Femur (tissue), 1 donor: ENCODE data around the gene SORCS2.

ENCODE experiments used
- DNase-seq: peaks from one replicate; pipeline ENCODE4 v3.0.0-alpha.2; 2017

SORCS2 gene

GRCh38 chr4:7542781-7543180 lies 350.4 kb downstream of the SORCS2 start:
- no peak for DNase-seq

GRCh38 chr4:7546152-7546808 lies 353.9 kb downstream of the SORCS2 start:
- no peak for DNase-seq

DNA sequence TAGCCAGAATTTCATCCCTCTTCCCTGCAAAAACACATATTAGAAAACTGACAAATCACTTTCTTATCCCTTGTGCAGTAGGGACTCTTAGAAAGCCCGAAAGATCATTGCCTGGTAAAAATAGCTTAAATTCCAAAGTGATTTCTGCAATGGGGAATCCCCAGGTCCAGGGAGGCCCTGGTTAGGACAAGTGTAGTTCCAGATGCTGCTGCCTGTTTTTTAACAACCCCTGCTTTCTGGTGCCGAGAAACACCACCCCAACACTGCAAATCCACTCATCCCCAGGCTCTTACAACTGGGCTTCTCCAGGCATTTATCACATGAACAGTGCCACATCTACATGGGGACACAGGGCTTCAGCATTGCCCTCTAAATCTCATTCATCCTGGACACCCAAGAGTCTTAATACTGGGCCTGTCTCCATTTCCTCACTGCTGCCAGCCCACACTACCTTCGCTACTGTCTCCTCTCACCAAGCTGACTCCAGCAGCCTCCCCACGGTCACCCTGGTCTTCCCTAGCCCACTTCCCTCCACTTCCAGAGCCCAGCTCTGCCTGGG lies 354.6 kb downstream of the SORCS2 start:
- no peak for DNase-seq

GRCh38 chr4:7547368-7548040 lies 355.2 kb downstream of the SORCS2 start:
- DNase-seq: no peak

GRCh38 chr4:7549866-7550265 lies 357.5 kb downstream of the SORCS2 start:
- no peak for DNase-seq

DNA sequence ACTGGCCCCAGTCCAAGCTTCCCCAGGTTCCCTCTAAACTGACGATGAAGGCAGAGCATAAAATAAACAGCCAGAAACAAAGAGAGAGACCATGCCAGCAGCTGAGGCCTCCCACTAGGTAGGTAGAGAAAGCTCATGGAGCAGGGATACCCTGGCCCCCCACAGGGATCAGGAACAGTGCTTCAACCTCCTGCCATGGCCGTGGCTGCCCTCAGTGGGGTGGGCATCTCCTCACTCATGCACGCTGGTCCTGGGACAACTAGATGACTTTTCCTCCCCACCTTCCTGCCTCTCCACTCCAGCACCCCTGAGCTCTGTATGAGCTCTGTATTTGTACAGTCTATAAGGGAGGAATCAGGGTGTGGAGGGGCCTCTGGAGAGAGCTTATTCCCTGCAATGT lies 360.1 kb downstream of the SORCS2 start:
- no peak for DNase-seq

- DNase-seq: no peak
These were observed 360.9 kb downstream of the SORCS2 start for GRCh38 chr4:7553280-7553679.

DNA sequence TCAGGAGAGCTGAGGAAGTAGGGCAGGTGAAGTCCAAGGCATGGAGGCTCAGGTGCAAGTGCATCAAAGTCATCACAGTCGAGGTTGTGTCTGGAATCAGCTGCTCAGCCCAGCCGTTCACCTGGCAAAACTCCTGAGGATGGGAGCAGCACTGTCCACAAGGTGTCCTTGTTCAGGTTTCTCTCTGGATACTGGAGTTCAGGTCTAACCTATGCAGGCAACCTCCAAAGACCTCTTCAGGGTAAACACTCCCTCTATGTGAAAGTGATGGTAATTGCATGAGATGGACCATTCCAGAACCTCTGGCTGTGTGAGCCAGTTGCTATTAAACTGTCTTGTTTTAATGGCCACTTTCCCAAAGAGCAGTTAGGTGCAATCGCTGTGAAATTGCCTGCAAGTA lies 362.6 kb downstream of the SORCS2 start:
- no peak for DNase-seq

- DNase-seq: no peak
These were observed 364.2 kb downstream of the SORCS2 start for GRCh38 chr4:7556558-7556957.

DNA sequence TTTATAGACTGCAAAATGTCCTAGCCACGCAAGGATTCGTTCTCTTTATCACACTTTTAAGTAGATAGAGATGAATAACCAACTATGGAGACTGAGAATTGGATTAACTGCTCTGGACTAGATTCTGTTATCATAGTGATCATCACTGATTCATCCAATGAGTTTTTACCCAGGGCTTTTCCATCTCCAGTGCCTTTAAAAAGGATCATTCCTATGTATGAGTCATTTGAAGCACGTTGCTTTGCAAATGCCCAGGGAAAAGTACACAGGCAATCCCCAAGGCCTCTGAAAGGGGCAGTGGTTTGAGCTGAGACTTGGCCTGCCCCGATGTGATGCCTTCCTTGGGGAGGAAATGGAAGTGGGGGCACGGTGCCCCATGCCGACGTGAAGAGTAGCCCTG lies 365.1 kb downstream of the SORCS2 start:
- DNase-seq: no peak

- no peak for DNase-seq
These were observed 366.1 kb downstream of the SORCS2 start for GRCh38 chr4:7558436-7558835.

DNA sequence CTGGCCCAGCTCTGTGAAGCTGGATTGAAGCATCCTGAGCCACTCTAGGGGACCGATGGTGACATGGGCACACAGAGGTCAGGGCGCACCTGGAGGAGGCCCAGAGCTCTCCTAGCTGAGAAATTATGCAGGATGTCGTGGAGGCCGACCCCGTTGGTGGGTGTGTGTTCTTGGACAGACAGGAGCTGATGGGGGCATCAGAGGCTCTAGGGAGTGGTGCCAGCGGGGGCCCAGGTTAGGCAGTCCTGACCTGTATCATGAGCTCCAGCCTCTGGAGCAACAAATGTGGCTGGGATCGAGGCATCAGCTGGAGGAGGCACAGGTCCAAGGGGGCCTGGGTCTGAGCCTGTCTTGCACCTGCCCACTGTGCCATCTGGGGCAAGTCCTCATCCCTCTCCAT lies 367.0 kb downstream of the SORCS2 start:
- DNase-seq: no peak

- DNase-seq: no peak
These were observed 367.5 kb downstream of the SORCS2 start for GRCh38 chr4:7559741-7560395.

- no peak for DNase-seq
These were observed 369.2 kb downstream of the SORCS2 start for GRCh38 chr4:7561557-7561956.

DNA sequence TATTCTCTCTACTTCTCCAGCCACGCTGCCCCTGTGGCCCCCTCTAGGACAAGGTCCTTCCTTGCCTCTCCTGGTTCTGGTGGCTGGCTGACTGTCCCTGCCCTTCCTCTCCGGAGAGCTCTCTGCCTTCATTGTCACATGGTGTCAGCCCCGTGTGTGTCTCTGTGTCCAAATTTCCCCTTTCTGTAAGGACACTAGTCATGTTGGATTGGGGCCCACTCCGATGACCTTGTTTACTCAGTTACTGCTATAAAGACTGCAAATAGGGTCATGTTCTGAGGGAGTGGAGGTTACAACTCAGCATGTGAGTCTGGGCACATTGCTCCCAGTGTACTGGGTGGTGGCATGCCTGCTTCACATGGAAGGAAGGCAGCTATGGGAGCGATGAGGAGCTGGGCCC lies 371.9 kb downstream of the SORCS2 start:
- no peak for DNase-seq

DNA sequence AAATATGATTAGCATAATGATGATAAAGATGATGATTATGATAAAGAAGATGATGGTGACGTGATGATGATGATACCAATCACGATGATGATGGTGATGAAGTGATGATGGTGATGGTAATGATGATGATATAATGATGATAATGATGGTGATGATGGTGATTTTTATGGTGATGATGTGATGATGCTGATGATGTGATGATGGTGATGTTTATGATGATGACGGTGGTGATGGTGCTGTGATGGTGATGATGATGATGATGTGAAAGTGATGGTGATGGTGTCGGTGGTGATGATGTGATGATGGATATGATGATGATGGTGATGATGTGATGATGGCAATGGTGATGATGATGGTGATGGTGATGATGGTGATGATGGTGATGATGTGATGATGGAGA lies 373.1 kb downstream of the SORCS2 start:
- DNase-seq: no peak

DNA sequence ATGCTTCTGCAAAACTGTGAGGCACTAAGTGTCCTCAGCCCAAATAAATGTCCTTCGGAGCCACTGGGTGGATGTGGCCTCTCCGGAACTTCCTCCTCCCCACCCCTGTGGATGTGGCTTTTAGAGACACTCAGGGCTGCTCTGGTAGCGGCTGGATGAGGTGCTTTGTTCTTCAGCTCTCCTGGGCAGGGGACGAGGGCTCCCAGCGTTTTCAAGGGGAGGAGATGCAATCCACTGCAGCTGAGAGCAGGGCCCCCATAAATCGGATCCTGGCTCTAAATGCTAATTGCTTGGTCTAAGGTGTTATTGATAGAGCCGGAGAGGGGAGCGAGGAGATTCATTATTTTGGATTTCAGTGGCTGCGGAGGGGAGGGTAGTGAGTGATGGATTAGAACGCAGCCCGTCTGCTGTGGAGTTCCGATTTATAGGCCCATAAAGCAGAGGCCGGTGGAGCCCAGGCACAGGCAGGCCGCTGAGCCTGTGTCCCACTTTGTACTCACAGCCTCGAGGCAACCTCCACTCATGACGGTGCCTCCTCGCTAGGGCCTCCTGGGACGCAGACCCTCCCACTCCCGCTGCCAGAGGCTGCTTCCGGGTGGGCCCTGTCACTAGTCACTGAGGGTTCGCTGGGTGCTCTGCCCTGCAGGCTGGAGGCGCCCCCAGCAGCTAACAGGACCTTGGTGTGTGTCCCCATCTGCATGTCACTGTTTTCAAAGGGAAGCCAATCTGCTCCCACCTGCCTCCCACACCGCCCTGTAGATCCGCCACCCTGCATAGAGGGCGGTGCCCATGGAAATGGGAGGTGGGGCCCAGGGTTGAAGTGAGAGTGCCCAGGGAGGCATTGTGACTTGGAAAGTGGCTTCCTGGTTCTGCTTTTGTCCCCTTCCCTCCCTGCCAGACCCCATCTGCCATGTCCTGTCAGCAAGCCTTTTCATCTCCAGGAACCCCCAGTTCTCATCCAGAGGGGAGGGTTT lies 377.8 kb downstream of the SORCS2 start:
- DNase-seq: no peak

DNA sequence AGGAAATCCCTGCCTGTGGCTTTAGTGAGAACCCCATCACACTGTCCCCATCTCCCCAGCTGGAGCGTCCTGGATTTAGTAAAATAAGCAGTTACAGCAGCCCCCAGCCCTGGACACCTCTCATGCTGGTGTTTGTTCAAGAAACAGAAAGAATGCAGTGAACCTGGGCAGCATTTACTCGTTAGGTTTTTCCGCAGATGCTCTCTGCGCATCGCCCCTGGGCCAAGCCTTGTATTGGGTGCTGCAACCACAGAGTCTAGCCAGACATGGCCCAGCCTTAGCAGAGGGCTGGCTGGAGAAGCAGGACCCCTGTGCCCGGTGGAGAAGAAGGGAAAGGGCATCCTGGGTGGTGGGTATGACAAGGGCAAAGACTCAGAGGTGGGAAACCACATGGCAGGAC lies 378.7 kb downstream of the SORCS2 start:
- no peak for DNase-seq

DNA sequence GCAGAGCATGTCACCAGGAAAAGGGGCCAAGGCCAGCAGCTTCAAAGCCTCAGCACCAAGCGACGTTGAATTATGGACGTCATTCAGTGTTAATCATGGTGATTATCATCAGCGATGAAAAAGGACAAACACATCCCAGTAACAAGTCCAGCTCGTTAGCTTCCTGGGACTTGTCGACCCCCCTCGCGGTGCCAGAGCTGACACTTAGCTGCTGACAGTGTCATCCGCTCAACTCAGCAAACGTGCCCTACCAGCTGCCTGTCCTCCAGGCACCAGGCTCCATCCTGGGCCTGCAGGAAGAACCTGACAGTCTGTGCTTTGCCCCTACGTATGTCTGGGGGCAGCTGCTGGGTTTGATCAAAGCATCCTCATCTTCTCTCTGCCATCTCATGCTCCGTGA lies 379.4 kb downstream of the SORCS2 start:
- DNase-seq: no peak

GRCh38 chr4:7572894-7573293 lies 380.6 kb downstream of the SORCS2 start:
- DNase-seq: no peak

DNA sequence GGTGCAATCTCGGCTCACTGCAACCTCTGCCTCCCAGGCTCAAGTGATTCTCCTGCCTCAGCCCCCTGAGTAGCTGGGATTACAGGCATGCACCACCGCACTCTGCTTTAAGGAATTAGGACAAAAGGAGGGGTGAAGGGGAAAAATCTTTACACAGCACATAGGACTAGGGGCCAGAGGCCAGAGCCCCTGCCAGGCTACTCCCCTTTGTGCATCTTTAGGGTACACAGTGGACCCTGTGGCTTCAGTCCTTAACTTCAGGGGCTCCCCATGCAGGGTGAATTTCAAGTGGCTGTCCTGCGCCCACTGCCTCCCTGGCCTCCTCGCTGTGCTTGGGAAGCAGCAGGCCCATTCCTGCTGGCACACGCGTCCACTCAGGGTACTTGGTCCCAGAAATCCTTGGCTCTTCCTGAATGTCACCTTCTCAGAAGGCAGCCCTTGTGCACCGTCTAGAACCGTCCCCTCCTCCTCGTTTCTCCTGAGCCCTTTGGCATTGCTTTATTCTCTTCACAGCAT lies 381.3 kb downstream of the SORCS2 start:
- DNase-seq: no peak

DNA sequence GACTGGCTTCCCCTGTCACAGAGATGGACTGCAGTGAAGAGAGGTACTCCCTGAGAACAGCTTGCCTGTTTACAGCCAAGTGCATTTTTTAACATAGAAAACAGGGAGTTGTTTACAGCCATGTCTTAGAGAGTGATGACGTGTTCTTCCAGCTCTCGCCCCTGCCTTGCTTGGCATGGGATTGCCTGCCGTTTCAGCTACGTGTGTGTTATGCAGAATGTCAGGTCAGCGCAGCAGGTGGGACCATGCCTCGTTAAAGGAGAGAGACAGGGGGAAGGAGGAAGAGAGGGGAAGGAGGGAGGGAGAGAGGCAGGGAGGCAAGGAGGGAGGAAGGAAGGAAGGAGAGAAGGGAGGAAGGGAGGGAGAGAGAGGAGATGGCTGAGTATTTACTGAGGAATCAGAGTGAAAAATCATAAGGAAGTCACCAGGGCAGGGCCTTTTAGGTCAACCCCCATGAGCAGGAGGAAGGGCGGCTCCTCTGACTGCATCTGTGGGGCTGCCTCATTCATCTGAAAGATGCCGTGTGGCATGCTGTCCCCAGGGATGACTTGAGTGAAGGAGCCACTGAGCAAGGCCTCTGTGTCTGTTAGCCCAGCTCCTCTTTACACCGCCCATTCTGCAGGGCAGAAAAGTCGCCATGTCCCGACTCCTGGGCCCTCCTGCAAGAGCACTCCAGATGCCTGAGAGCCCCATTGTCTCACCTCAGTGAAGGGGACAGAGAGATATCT lies 382.1 kb downstream of the SORCS2 start:
- no peak for DNase-seq
